MV-4-11 (cell line): ENCODE results near the gene TNFRSF12A.
"Not testable (repeated sequence)": the region's sequence is repeated elsewhere in the genome, so short reads cannot be mapped to it uniquely, and the experiment has no call there.

Experiments used
- DNase-seq: peaks from one replicate; lab custom pipeline; 2025; lab: John Stamatoyannopoulos, UW

TNFRSF12A gene

GRCh38 chr16:3065742-3066439 lies 45.7 kb downstream of the TNFRSF12A start:
- DNase-seq, result no peak

GRCh38 chr16:3066440-3066748 lies 46.2 kb downstream of the TNFRSF12A start:
- DNase-seq, result no peak

GRCh38 chr16:3068487-3068886 lies 48.3 kb downstream of the TNFRSF12A start:
- no peak for DNase-seq

GRCh38 chr16:3069146-3069545 lies 49.0 kb downstream of the TNFRSF12A start:
- DNase-seq, result not testable (repeated sequence)

- no peak for DNase-seq
Observed at GRCh38 chr16:3070608-3071111, 50.5 kb downstream of the TNFRSF12A start.

- no peak for DNase-seq
Observed at GRCh38 chr16:3071655-3072054, 51.5 kb downstream of the TNFRSF12A start.
